H9 (cell line): ENCODE data around the gene SLC15A5. TPM values are rescaled to one million over a fixed set of nuclear protein-coding genes. Genes with fewer than 3 reads are reported as not detected.

Experiments used
- DNase-seq: peaks from one replicate; pipeline ENCODE4 v3.0.0-alpha.2; 2017
- H2AFZ ChIP-seq: one replicate; pipeline ENCODE4 v1.6.1; 2013; ENCODE audit warnings: mild to moderate bottlenecking, low read length, control low read depth, moderate library complexity
- H2AK5ac ChIP-seq: 2 replicates; pipeline ENCODE4 v1.6.1; 2013; ENCODE audit warnings: low read length, control low read depth, mixed read lengths; ENCODE audit not compliant: insufficient read length
- H2BK120ac ChIP-seq: one replicate; pipeline ENCODE4 v1.6.1; 2013; ENCODE audit warnings: low read depth, mild to moderate bottlenecking, low read length, control low read depth, inconsistent platforms; ENCODE audit not compliant: poor library complexity, severe bottlenecking
- H2BK12ac ChIP-seq: 2 replicates; pipeline ENCODE4 v1.6.1; 2013; ENCODE audit warnings: low read length, control low read depth, mixed read lengths, low read depth; ENCODE audit not compliant: insufficient read length
- H2BK15ac ChIP-seq: 2 replicates; pipeline ENCODE4 v1.6.1; 2013; ENCODE audit warnings: low read depth, low read length, control low read depth
- H2BK20ac ChIP-seq: one replicate; pipeline ENCODE4 v1.6.1; 2013; ENCODE audit warnings: low read depth, mild to moderate bottlenecking, low read length, control low read depth, inconsistent platforms; ENCODE audit not compliant: poor library complexity, severe bottlenecking
- H2BK5ac ChIP-seq: 2 replicates; pipeline ENCODE4 v1.6.1; 2013; ENCODE audit warnings: low read length, control low read depth, mixed read lengths; ENCODE audit not compliant: insufficient read length
- H3K14ac ChIP-seq: 2 replicates; pipeline ENCODE4 v1.6.1; 2013; ENCODE audit warnings: low read length, control low read depth; ENCODE audit not compliant: insufficient read depth
- H3K18ac ChIP-seq: 2 replicates; pipeline ENCODE4 v1.6.1; 2013; ENCODE audit warnings: low read depth, mild to moderate bottlenecking, mixed read lengths, low read length, control low read depth; ENCODE audit not compliant: insufficient read length
- H3K23ac ChIP-seq: 2 replicates; pipeline ENCODE4 v1.6.1; 2013; ENCODE audit warnings: low read length, control low read depth, mixed read lengths, low read depth; ENCODE audit not compliant: insufficient read length
- H3K23me2 ChIP-seq: 2 replicates; pipeline ENCODE4 v1.6.1; 2013; ENCODE audit warnings: low read depth, mild to moderate bottlenecking, mixed read lengths, low read length, control low read depth; ENCODE audit not compliant: insufficient read length, poor library complexity, severe bottlenecking
- H3K27ac ChIP-seq: 2 replicates; pipeline ENCODE4 v1.5.1; 2013; ENCODE audit warnings: low read length, control low read depth, mixed read lengths, low read depth; ENCODE audit not compliant: insufficient read length
- H3K27me3 ChIP-seq: 2 replicates; pipeline ENCODE4 v1.6.1; 2013; ENCODE audit warnings: low read length, control low read depth, inconsistent platforms; ENCODE audit not compliant: insufficient read depth
- H3K4ac ChIP-seq: 2 replicates; pipeline ENCODE4 v1.6.1; 2013; ENCODE audit warnings: low read depth, mild to moderate bottlenecking, control low read depth, inconsistent platforms, low read length, moderate library complexity
- H3K4me1 ChIP-seq: 2 replicates; pipeline ENCODE4 v1.6.1; 2013; ENCODE audit warnings: low read length, control low read depth, inconsistent platforms; ENCODE audit not compliant: insufficient read depth
- H3K4me2 ChIP-seq: 2 replicates; pipeline ENCODE4 v1.6.1; 2013; ENCODE audit warnings: low read length, control low read depth, mixed read lengths; ENCODE audit not compliant: insufficient read length, insufficient read depth
- H3K56ac ChIP-seq: 2 replicates; pipeline ENCODE4 v1.6.1; 2013; ENCODE audit warnings: low read depth, mild to moderate bottlenecking, mixed read lengths, low read length, control low read depth; ENCODE audit not compliant: insufficient read length
- H3K79me1 ChIP-seq: 2 replicates; pipeline ENCODE4 v1.6.1; 2013; ENCODE audit warnings: low read depth, mild to moderate bottlenecking, moderate library complexity, low read length, control low read depth, inconsistent platforms; ENCODE audit not compliant: insufficient read depth, poor library complexity, severe bottlenecking
- H3K79me2 ChIP-seq: 2 replicates; pipeline ENCODE4 v1.6.1; 2013; ENCODE audit warnings: low read length, control low read depth, inconsistent platforms; ENCODE audit not compliant: insufficient read depth
- H3K9ac ChIP-seq: 2 replicates; pipeline ENCODE4 v1.6.1; 2013; ENCODE audit warnings: low read length, control low read depth, mixed read lengths; ENCODE audit not compliant: insufficient read length; ENCODE audit errors: extremely low read depth
- H3K9me3 ChIP-seq: one replicate; pipeline ENCODE4 v1.6.1; 2013; ENCODE audit warnings: low read depth, low read length, inconsistent platforms; ENCODE audit not compliant: control insufficient read depth
- H3T11ph ChIP-seq: one replicate; pipeline ENCODE4 v1.6.1; 2013; ENCODE audit warnings: mild to moderate bottlenecking, low read length, control low read depth, inconsistent platforms
- H4K20me1 ChIP-seq: one replicate; pipeline ENCODE4 v1.6.1; 2013; ENCODE audit not compliant: control insufficient read depth, insufficient read length, insufficient read depth
- H4K5ac ChIP-seq: 2 replicates; pipeline ENCODE4 v1.6.1; 2013; ENCODE audit warnings: low read depth, mild to moderate bottlenecking, mixed read lengths, low read length, control low read depth; ENCODE audit not compliant: insufficient read length
- H4K8ac ChIP-seq: replicated peaks from 2 replicates; pipeline ENCODE4 v1.6.1; 2013; ENCODE audit warnings: low read length, control low read depth, mixed read lengths, low read depth; ENCODE audit not compliant: insufficient read length
- H4K91ac ChIP-seq: 2 replicates; pipeline ENCODE4 v1.6.1; 2013; ENCODE audit warnings: low read depth, mild to moderate bottlenecking, moderate library complexity, mixed read lengths, low read length, control low read depth; ENCODE audit not compliant: insufficient read length
- H3K27ac Mint-ChIP-seq, 3 experiments: 2 replicates in 2 of 3; 3 replicates in 1 of 3; pipeline ENCODE4 v1.8.0; 2020 to 2021; ENCODE audit warnings: mixed read lengths in 3 of 3, mild to moderate bottlenecking in 1 of 3, moderate library complexity in 1 of 3
- H3K27me3 Mint-ChIP-seq: 2 replicates; pipeline ENCODE4 v1.8.0; 2021; ENCODE audit warnings: low read depth, mild to moderate bottlenecking, moderate library complexity, mixed read lengths
- H3K36me3 Mint-ChIP-seq, 3 experiments: 2 replicates in 2 of 3; 3 replicates in 1 of 3; pipeline ENCODE4 v1.8.0; 2020 to 2021; ENCODE audit warnings: low read depth in 3 of 3, mixed read lengths in 3 of 3; ENCODE audit not compliant: insufficient read depth in 1 of 3
- H3K4me1 Mint-ChIP-seq, 2 experiments: 2 replicates each; pipeline ENCODE4 v1.8.0; 2020; ENCODE audit warnings: mixed read lengths in 2 of 2
- H3K4me3 Mint-ChIP-seq, 2 experiments: 2 replicates in 1 of 2; 3 replicates in 1 of 2; pipeline ENCODE4 v1.8.0; 2020 to 2021; ENCODE audit warnings: mild to moderate bottlenecking in 2 of 2, mixed read lengths in 2 of 2, moderate library complexity in 1 of 2
- H3K9me3 Mint-ChIP-seq, 2 experiments: 2 replicates in 1 of 2; 3 replicates in 1 of 2; pipeline ENCODE4 v1.8.0; 2020; ENCODE audit warnings: mild to moderate bottlenecking in 2 of 2, mixed read lengths in 2 of 2, moderate library complexity in 1 of 2
- CTCF ChIP-seq: fragments of 200-600 bp; sonication (generic); conservative IDR thresholded peaks from 3 replicates; pipeline ENCODE4 v1.8.0; 2021; ENCODE audit warnings: antibody characterized with exemption, mild to moderate bottlenecking
- WGBS: extraction: QIAGEN DNeasy Blood & Tissue Kit; methylation state at CpG from one replicate; pipeline ENCODE4 v1.1.7; 2013; ENCODE audit warnings: missing lambda C conversion rate, low lambda C conversion rate, mixed read lengths; ENCODE audit not compliant: insufficient read length; ENCODE audit errors: extremely low coverage; 5-methylcytosine and 5-hydroxymethylcytosine counted together
- total RNA-seq: library from RNA; stranded (reverse); gene quantifications from 2 replicates; pipeline ENCODE4 v1.2.1, GENCODE V29; 2021

Gene SLC15A5
- total RNA-seq, 1 experiment from 2014 or later: not detected

GRCh38 chr12:16300122-16300521 is 22.6 kb upstream of the SLC15A5 start:
- H3K4me2 ChIP-seq: no peak overlapping the region
- H3K79me1 ChIP-seq: no peaks in the 10 kb centered on the region
- Mint-ChIP-seq H3K27me3 (no peaks in the 10 kb centered on the region), H3K27ac (peak overlapping the region in 1 of 3 experiments; percentile 81; a peak in 3 of 7 replicates), H3K4me3 (no peak overlapping the region), H3K9me3 (no peaks in the 10 kb centered on the region), H3K36me3 (no peaks in the 10 kb centered on the region; a peak in 1 of 7 replicates), H3K4me1 (peaks cover 3 to 4% of the 10 kb centered on the region in 2 experiments)
- no peak overlapping the region for H3K56ac ChIP-seq
- no peak overlapping the region for H3K9ac ChIP-seq
- no peak for DNase-seq
- H3K23ac ChIP-seq: no peak overlapping the region
- H2BK15ac ChIP-seq: no peak overlapping the region
- no peaks in the 10 kb centered on the region for H4K20me1 ChIP-seq
- H2AK5ac ChIP-seq: no peak overlapping the region
- no peaks in the 10 kb centered on the region for H3K79me2 ChIP-seq
- H4K8ac ChIP-seq: no peak overlapping the region
- H3T11ph ChIP-seq: no peak overlapping the region
- no peak overlapping the region for H4K91ac ChIP-seq
- no peaks in the 10 kb centered on the region for H3K23me2 ChIP-seq
- H2BK20ac ChIP-seq: no peak overlapping the region
- no peak overlapping the region for H3K4ac ChIP-seq
- no peaks in the 10 kb centered on the region for H3K27me3 ChIP-seq
- H2BK5ac ChIP-seq: no peak overlapping the region
- H2BK120ac ChIP-seq: no peak overlapping the region
- TF ChIP-seq CTCF: no peak
- H2AFZ ChIP-seq: no peak overlapping the region
- H3K9me3 ChIP-seq: no peaks in the 10 kb centered on the region
- no CpG with 5 or more reads among the region's 1 CpG for WGBS
- no peaks in the 10 kb centered on the region for H3K4me1 ChIP-seq
- H3K18ac ChIP-seq: no peak overlapping the region
- H2BK12ac ChIP-seq: no peak overlapping the region
- no peak overlapping the region for H3K14ac ChIP-seq
- no peak overlapping the region for H4K5ac ChIP-seq
- H3K27ac ChIP-seq: no peak overlapping the region
